GM10266 (cell line): ENCODE results near the gene MAN1A1.

ENCODE experiments used
- DNase-seq: peaks from one replicate; pipeline ENCODE4 v3.0.0; 2012; ENCODE audit errors: extremely low spot score
- TF ChIP-seq, protein P1 (sequence below): IDR thresholded peaks from 2 replicates; pipeline ENCODE4 v1.5.1; 2012; ENCODE audit warnings: mild to moderate bottlenecking, low read depth; ENCODE audit not compliant: control insufficient read depth, insufficient read depth; ENCODE audit errors: missing control alignments

The MAN1A1 gene

DNA sequence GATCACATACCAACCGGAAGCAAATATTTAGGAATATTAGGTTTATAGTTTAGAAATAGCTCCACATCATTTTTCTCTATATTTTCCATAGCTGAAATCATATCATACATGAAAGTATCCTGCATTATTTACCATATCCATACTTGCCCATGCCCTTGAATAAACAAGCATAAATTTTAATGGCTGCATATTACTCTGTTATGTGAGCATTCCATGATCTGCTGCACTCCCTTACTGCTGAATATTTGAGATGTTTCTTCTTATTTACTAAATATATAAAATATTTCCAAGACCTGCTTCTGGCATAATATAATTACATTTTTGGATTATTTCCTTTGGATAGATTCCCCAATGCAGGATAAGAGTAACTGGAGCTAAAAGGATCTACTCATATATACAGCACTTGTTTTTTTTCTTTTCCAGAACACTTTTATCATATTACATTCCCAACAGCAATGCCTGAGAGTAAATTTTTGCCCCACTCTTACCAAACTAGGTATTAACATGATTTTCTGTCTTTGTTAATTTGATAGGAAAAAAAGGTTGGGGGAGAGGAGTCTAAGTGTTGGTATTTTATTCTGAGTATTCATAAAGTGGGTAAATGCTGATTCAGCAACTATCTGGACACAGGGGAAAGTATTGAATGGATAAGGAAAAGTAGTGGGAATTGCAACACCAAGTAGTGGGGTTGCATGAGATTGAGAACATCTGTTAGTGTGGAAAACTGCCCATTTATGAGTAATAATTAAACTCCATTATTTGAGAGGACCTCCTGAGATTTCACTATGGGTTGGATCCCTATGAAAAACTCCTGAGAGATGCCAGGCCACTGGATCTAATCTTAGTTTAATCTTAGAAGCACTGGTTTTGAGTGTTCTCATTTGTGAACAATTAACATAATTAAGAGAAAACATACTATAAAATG lies 76.0 kb downstream of the MAN1A1 start:
- TF ChIP-seq, protein P1, sequence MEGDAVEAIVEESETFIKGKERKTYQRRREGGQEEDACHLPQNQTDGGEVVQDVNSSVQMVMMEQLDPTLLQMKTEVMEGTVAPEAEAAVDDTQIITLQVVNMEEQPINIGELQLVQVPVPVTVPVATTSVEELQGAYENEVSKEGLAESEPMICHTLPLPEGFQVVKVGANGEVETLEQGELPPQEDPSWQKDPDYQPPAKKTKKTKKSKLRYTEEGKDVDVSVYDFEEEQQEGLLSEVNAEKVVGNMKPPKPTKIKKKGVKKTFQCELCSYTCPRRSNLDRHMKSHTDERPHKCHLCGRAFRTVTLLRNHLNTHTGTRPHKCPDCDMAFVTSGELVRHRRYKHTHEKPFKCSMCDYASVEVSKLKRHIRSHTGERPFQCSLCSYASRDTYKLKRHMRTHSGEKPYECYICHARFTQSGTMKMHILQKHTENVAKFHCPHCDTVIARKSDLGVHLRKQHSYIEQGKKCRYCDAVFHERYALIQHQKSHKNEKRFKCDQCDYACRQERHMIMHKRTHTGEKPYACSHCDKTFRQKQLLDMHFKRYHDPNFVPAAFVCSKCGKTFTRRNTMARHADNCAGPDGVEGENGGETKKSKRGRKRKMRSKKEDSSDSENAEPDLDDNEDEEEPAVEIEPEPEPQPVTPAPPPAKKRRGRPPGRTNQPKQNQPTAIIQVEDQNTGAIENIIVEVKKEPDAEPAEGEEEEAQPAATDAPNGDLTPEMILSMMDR, result no peak
- no peak for DNase-seq

DNA sequence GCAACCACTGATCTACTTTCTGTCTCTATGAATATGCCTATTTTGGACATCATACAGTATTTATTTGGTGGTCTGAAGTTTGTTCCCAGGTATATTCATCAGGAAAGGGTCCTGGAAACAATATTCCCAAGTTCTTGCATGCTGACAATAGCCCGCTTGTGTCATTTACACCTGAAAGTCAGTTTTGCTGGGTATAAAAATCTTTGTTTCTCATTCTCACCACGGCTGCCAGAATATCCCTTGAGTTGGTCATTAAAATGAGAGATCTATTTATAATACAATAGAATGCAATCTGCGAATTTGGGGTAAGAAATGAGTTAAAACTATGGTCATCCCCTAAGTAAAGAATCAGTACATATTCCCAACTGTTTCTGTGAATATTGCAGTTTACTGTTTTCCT lies 79.0 kb downstream of the MAN1A1 start:
- TF ChIP-seq, protein P1, result no peak
- no peak for DNase-seq

DNA sequence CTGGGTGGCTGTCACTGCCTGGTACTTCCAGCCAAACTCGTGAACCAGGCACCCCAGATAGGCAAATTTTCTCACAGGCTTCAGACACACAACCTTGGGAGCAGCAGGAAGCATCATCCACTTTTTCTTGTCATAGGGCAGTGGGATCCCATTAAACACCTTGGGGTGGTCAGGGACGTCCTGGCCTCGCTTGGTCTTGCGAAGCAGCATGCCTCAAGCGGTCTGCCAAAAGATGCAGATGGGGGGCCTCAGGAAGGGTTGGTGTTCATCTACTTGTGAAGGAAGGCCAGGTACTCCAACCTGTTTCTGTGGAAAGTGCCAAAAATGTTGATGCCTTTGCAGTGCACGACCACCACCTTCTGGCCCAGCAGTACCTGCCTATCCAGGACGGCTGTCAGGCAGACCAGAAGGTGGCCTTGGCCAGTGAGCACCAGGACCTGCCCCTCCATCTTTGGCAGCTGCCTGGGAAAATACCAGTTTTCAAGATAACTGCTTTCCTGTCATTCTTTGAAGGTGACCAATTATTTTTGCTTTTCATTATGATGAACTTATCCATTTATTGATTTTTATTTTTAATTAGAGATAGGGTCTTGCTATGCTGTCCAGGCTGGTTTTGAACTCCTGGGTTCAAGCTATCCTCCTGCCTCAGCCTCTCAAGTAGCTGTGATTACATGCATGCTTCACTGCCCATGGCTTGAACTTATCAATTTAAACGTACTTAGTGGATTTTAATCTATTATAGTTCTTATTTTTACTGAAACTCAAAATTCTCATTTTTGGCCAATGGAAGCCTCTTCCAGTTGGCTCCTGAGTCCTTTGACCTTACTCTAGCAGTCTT lies 80.1 kb downstream of the MAN1A1 start:
- DNase-seq, result no peak
- TF ChIP-seq, protein P1, result no peak

DNA sequence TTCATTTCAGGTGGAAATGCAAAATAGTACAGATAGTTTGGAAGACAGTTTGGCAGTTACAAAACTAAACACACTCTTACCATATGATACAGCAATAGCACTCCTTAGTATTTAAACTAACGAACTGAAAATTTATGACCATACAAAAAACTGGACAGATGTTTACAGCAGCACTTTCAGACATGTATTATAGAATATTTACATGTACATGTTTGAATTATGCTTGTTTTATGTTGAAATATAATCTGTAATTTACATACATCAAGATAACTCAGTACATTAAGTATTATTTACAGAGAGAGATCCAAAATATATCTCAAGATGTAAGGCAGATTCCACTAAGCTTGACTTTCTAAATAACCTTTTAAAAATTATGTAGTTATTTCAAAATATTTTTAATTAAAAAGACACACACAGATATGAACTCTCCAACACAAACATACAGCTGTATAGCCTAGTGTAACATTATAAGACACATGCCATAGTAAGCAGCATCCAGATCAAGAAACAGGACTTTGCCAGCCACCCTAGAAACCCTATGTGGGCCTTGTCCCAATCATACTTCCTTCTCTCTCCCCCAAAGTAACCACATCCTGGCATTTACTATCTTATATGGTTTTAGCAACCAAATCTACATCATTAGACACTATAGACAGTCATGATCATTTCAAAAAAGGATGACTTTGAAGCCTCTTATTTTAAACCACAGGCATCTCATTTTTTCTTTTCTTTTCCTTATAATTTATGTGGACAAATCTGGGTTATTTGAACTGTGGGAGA lies 82.2 kb downstream of the MAN1A1 start:
- no peak for DNase-seq
- TF ChIP-seq, protein P1, result no peak

DNA sequence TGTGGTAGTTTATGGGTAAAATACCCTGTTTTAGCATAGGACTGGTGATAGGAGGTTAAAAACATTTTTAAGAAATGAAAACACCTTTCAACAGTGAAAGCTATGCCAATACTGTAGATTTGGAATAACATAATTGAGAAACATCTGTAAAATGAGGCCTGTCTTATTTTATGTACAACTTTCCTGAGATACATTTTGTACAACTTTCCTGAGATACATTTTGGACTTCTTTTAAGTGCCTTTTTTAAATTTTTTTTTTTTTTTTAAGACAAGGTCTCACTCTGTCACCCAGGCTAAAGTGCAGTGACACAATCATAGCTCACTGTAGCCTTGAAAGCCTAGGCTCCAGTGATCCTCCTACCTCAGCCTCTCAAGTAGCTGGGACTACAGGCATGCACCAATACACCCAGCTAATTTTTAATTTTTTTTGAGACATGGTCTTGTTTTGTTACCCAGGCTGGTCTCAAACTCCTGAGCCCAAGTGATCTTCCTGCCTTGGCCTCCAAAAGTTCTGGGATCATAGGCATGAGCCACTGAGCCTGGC lies 84.6 kb downstream of the MAN1A1 start:
- DNase-seq, result no peak
- TF ChIP-seq, protein P1, result no peak

- DNase-seq, result no peak
- TF ChIP-seq, protein P1, result no peak
Observed at GRCh38 chr6:119262612-119263011, 86.9 kb downstream of the MAN1A1 start.
